Measurements from ENCODE around the gene MED7.

DNA sequence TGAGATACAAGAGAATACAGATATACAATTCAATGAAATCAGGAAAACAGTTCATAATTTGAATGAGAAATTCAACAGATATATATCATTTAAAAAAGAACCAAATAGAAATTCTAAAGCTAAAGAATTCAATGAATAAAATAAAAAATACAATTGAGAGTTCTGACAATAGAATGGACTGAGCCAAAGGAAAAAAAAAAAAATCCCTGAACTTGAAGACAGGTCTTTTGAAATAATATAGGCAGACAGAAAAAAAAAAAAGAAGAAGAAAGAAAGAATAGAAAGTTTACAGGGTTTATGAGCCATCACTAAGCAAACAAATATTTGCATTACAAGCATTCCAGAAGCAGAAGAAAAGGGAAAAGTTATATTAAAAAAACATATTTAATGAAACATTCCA, 21.0 kb downstream of the MED7 start:
- TF ChIP-seq, protein P1, sequence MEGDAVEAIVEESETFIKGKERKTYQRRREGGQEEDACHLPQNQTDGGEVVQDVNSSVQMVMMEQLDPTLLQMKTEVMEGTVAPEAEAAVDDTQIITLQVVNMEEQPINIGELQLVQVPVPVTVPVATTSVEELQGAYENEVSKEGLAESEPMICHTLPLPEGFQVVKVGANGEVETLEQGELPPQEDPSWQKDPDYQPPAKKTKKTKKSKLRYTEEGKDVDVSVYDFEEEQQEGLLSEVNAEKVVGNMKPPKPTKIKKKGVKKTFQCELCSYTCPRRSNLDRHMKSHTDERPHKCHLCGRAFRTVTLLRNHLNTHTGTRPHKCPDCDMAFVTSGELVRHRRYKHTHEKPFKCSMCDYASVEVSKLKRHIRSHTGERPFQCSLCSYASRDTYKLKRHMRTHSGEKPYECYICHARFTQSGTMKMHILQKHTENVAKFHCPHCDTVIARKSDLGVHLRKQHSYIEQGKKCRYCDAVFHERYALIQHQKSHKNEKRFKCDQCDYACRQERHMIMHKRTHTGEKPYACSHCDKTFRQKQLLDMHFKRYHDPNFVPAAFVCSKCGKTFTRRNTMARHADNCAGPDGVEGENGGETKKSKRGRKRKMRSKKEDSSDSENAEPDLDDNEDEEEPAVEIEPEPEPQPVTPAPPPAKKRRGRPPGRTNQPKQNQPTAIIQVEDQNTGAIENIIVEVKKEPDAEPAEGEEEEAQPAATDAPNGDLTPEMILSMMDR (conservative IDR thresholded peaks at IDR 0.05 in 1 of 2, IDR thresholded peaks at IDR 0.05 in 1 of 2; ENCODE audit: extremely low read depth in 1 of 2, insufficient read depth in 1 of 2, low read depth in 1 of 2, low read length in 2 of 2), result no peak
- no peak for TF ChIP-seq EZH2 (IDR thresholded peaks at IDR 0.05; ENCODE audit: borderline replicate concordance, low read length)

All from mammary epithelial cell (primary cell).